Measurements from ENCODE around the gene CADM2.

Gene CADM2

DNA sequence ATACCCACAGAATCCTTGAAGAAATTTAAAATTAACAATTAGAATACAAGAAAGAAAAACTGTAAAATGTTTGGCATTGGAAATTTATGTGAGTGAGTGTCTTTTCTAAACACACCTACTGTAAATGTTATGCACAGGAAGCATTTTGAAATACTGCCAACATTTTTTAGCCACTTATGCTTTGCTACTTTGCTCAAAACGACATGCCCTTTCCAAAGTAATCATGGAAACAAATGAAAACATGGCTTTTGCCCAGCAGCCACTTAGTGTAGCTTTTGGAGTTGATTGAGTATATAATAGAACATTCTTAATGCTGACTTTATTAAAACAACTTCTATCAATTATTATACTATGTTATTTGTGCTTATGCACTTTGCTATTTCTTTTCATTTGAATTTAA is 823.0 kb downstream of the CADM2 start:
- Histone ChIP-seq H3K36me3 (ENCODE audit: insufficient read depth, low read length) (no peaks in the 10 kb centered on the region), H3K9ac (ENCODE audit: low read length) (no peak overlapping the region), H3K9me3 (ENCODE audit: low read length) (no peaks in the 10 kb centered on the region), H3K27ac (ENCODE audit: low read depth, low read length) (no peak overlapping the region), H3K4me1 (ENCODE audit: insufficient read depth, low read length) (peaks cover 4% of the 10 kb centered on the region), H3K4me3 (ENCODE audit: low read depth in 1 of 2, low read length in 2 of 2) (no peak overlapping the region), H3K27me3 (ENCODE audit: control insufficient read depth in 1 of 2, insufficient read depth in 2 of 2, low read length in 2 of 2) (no peaks in the 10 kb centered on the region)

GRCh38 chr3:85783291-85783690 is 824.5 kb downstream of the CADM2 start:
- no peak overlapping the region for H3K27ac ChIP-seq (ENCODE audit: low read depth, low read length)
- H3K9ac ChIP-seq (ENCODE audit: low read length): no peak overlapping the region
- H3K9me3 ChIP-seq (ENCODE audit: low read length): no peaks in the 10 kb centered on the region
- H3K4me1 ChIP-seq (ENCODE audit: insufficient read depth, low read length): peaks cover 4% of the 10 kb centered on the region
- no peaks in the 10 kb centered on the region for H3K36me3 ChIP-seq (ENCODE audit: insufficient read depth, low read length)
- H3K27me3 ChIP-seq (ENCODE audit: control insufficient read depth in 1 of 2, insufficient read depth in 2 of 2, low read length in 2 of 2): no peaks in the 10 kb centered on the region
- no peak overlapping the region for H3K4me3 ChIP-seq (ENCODE audit: low read depth in 1 of 2, low read length in 2 of 2)

GRCh38 chr3:85785766-85786165 is 827.0 kb downstream of the CADM2 start:
- Histone ChIP-seq H3K27me3 (ENCODE audit: control insufficient read depth in 1 of 2, insufficient read depth in 2 of 2, low read length in 2 of 2) (no peaks in the 10 kb centered on the region), H3K27ac (ENCODE audit: low read depth, low read length) (no peak overlapping the region), H3K4me3 (ENCODE audit: low read depth in 1 of 2, low read length in 2 of 2) (no peak overlapping the region), H3K9ac (ENCODE audit: low read length) (no peak overlapping the region), H3K36me3 (ENCODE audit: insufficient read depth, low read length) (no peaks in the 10 kb centered on the region), H3K4me1 (ENCODE audit: insufficient read depth, low read length) (peaks cover 4% of the 10 kb centered on the region), H3K9me3 (ENCODE audit: low read length) (no peaks in the 10 kb centered on the region)

DNA sequence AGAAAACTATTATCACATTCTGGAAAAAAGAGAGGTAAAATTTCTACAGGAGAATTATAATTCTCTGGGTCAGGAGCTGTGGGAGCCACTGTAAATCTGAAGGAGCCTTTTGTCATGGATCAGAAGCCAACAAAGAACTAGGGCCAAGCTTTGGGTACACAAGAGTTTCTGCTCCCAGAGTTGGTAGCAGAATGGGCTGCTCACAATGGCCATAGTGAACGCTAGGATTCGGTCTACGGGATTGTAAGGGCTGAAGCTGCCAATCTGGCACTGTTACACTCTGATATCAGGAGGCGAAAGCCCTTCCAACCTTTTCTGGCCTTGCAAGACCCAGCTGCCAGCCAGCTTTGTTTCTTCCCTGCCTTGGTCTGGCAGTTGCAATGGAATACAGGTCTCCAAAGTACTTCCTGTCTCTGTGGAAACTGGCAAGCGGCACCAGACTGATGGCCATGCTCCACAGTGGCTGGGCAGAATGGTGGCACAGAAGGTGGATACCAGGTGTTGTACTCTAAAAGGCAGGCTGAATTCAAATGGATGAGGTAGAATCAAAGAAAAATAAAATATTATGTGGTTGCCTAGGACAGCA is 831.7 kb downstream of the CADM2 start:
- H3K27me3 ChIP-seq (ENCODE audit: control insufficient read depth in 1 of 2, insufficient read depth in 2 of 2, low read length in 2 of 2): no peaks in the 10 kb centered on the region
- H3K9ac ChIP-seq (ENCODE audit: low read length): no peak overlapping the region
- no peaks in the 10 kb centered on the region for H3K9me3 ChIP-seq (ENCODE audit: low read length)
- no peaks in the 10 kb centered on the region for H3K4me1 ChIP-seq (ENCODE audit: insufficient read depth, low read length)
- H3K4me3 ChIP-seq (ENCODE audit: low read depth in 1 of 2, low read length in 2 of 2): no peak overlapping the region
- no peaks in the 10 kb centered on the region for H3K36me3 ChIP-seq (ENCODE audit: insufficient read depth, low read length)
- no peak overlapping the region for H3K27ac ChIP-seq (ENCODE audit: low read depth, low read length)

DNA sequence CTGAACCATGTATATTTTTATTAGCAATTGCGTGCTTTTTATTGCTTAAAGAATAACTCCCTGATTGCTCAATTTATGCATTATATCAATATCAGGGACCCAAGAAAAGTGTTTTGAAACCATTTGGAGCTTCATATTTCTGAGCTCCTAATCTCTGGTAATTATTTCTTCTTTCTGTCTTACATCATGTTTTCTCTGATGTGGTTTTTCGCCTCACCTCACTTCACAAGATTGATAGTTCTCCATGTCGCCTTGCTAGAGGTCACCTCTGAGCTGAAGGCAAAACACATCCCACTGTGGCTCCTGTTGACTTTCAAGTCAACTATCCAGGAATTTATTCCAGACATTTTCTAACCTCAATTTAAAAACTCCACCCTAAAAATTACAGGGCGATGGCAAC is 837.4 kb downstream of the CADM2 start:
- Histone ChIP-seq H3K9me3 (ENCODE audit: low read length) (no peaks in the 10 kb centered on the region), H3K27me3 (ENCODE audit: control insufficient read depth in 1 of 2, insufficient read depth in 2 of 2, low read length in 2 of 2) (no peaks in the 10 kb centered on the region), H3K9ac (ENCODE audit: low read length) (no peak overlapping the region), H3K4me1 (ENCODE audit: insufficient read depth, low read length) (no peaks in the 10 kb centered on the region), H3K27ac (ENCODE audit: low read depth, low read length) (no peak overlapping the region), H3K4me3 (ENCODE audit: low read depth in 1 of 2, low read length in 2 of 2) (no peak overlapping the region), H3K36me3 (ENCODE audit: insufficient read depth, low read length) (no peaks in the 10 kb centered on the region)

DNA sequence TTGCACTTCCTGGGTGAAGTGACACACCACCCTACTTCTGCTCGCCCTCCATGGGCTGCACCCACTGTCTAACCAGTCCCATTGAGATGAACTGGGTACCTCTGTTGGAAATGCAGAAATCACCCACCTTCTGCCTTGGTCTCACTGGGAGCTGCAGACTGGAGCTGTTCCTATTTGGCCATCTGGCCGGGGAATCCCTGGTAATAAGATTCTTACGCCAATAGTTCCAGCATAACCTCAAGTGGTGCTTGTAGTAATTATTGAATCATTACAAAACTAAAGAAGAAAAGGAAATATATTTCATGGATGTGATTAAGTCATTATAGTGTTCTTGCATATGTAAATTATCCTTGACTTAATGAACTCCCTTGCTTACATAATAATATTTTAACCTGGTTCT is 841.9 kb downstream of the CADM2 start:
- H3K27me3 ChIP-seq (ENCODE audit: control insufficient read depth in 1 of 2, insufficient read depth in 2 of 2, low read length in 2 of 2): no peaks in the 10 kb centered on the region
- no peaks in the 10 kb centered on the region for H3K36me3 ChIP-seq (ENCODE audit: insufficient read depth, low read length)
- H3K9me3 ChIP-seq (ENCODE audit: low read length): no peaks in the 10 kb centered on the region
- no peaks in the 10 kb centered on the region for H3K4me1 ChIP-seq (ENCODE audit: insufficient read depth, low read length)
- H3K27ac ChIP-seq (ENCODE audit: low read depth, low read length): no peak overlapping the region
- no peak overlapping the region for H3K4me3 ChIP-seq (ENCODE audit: low read depth in 1 of 2, low read length in 2 of 2)
- no peak overlapping the region for H3K9ac ChIP-seq (ENCODE audit: low read length)

DNA sequence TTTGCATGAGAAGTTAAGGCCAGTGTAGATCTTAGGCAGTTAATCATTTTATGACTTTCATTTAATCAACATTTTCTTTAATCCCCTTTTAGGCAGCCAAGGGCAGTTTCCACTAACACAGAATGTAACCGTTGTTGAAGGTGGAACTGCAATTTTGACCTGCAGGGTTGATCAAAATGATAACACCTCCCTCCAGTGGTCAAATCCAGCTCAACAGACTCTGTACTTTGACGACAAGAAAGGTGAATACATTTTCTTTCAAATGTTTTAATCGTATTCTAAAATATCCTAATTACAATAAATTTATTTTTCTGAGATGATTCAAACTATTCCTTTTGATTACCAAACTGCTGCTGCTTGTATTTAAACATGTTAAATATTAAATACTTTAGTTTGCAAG is 843.2 kb downstream of the CADM2 start:
- Histone ChIP-seq H3K27me3 (ENCODE audit: control insufficient read depth in 1 of 2, insufficient read depth in 2 of 2, low read length in 2 of 2) (no peaks in the 10 kb centered on the region), H3K27ac (ENCODE audit: low read depth, low read length) (no peak overlapping the region), H3K9me3 (ENCODE audit: low read length) (no peaks in the 10 kb centered on the region), H3K36me3 (ENCODE audit: insufficient read depth, low read length) (no peaks in the 10 kb centered on the region), H3K4me3 (ENCODE audit: low read depth in 1 of 2, low read length in 2 of 2) (no peak overlapping the region), H3K9ac (ENCODE audit: low read length) (no peak overlapping the region), H3K4me1 (ENCODE audit: insufficient read depth, low read length) (no peaks in the 10 kb centered on the region)

GRCh38 chr3:85808755-85809154 is 850.0 kb downstream of the CADM2 start:
- Histone ChIP-seq H3K4me1 (ENCODE audit: insufficient read depth, low read length) (no peaks in the 10 kb centered on the region), H3K36me3 (ENCODE audit: insufficient read depth, low read length) (no peaks in the 10 kb centered on the region), H3K27me3 (ENCODE audit: control insufficient read depth in 1 of 2, insufficient read depth in 2 of 2, low read length in 2 of 2) (no peaks in the 10 kb centered on the region), H3K27ac (ENCODE audit: low read depth, low read length) (no peak overlapping the region), H3K4me3 (ENCODE audit: low read depth in 1 of 2, low read length in 2 of 2) (no peak overlapping the region), H3K9me3 (ENCODE audit: low read length) (no peaks in the 10 kb centered on the region), H3K9ac (ENCODE audit: low read length) (no peak overlapping the region)

- H3K9ac ChIP-seq (ENCODE audit: low read length): no peak overlapping the region
- no peaks in the 10 kb centered on the region for H3K27me3 ChIP-seq (ENCODE audit: control insufficient read depth in 1 of 2, insufficient read depth in 2 of 2, low read length in 2 of 2)
- H3K4me1 ChIP-seq (ENCODE audit: insufficient read depth, low read length): no peaks in the 10 kb centered on the region
- no peak overlapping the region for H3K4me3 ChIP-seq (ENCODE audit: low read depth in 1 of 2, low read length in 2 of 2)
- H3K9me3 ChIP-seq (ENCODE audit: low read length): no peaks in the 10 kb centered on the region
- no peaks in the 10 kb centered on the region for H3K36me3 ChIP-seq (ENCODE audit: insufficient read depth, low read length)
- no peak overlapping the region for H3K27ac ChIP-seq (ENCODE audit: low read depth, low read length)
Observed at GRCh38 chr3:85821130-85821756, 862.5 kb downstream of the CADM2 start.

- Histone ChIP-seq H3K9ac (ENCODE audit: low read length) (no peak overlapping the region), H3K36me3 (ENCODE audit: insufficient read depth, low read length) (no peaks in the 10 kb centered on the region), H3K4me1 (ENCODE audit: insufficient read depth, low read length) (no peaks in the 10 kb centered on the region), H3K4me3 (ENCODE audit: low read depth in 1 of 2, low read length in 2 of 2) (no peak overlapping the region), H3K27me3 (ENCODE audit: control insufficient read depth in 1 of 2, insufficient read depth in 2 of 2, low read length in 2 of 2) (no peaks in the 10 kb centered on the region), H3K9me3 (ENCODE audit: low read length) (no peaks in the 10 kb centered on the region), H3K27ac (ENCODE audit: low read depth, low read length) (no peak overlapping the region)
Observed at GRCh38 chr3:85835857-85836440, 877.2 kb downstream of the CADM2 start.

- Histone ChIP-seq H3K4me1 (ENCODE audit: insufficient read depth, low read length) (no peaks in the 10 kb centered on the region), H3K4me3 (ENCODE audit: low read depth in 1 of 2, low read length in 2 of 2) (no peak overlapping the region), H3K9ac (ENCODE audit: low read length) (no peak overlapping the region), H3K27me3 (ENCODE audit: control insufficient read depth in 1 of 2, insufficient read depth in 2 of 2, low read length in 2 of 2) (no peaks in the 10 kb centered on the region), H3K9me3 (ENCODE audit: low read length) (no peaks in the 10 kb centered on the region), H3K27ac (ENCODE audit: low read depth, low read length) (no peak overlapping the region), H3K36me3 (ENCODE audit: insufficient read depth, low read length) (no peaks in the 10 kb centered on the region)
Observed at GRCh38 chr3:85837402-85837801, 878.6 kb downstream of the CADM2 start.

DNA sequence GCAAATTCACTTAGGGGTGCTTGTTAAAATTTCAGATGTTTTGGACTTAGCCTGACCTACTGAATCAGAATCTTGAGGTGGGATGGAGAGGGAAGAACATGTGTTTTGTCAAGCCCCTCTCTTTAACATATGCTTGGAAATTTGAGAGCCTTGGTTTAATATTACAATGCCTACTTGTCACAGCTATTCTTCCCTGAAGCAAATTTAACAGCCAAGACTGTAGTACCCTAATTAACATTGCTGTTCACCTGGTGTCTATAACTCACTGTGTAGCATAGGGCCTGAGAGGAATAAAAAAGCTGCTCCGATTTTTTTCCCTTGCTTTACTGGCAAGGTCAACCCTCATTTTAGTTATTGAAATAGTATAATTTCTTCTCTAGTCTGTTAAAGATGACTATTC is 880.1 kb downstream of the CADM2 start:
- no peaks in the 10 kb centered on the region for H3K27me3 ChIP-seq (ENCODE audit: control insufficient read depth in 1 of 2, insufficient read depth in 2 of 2, low read length in 2 of 2)
- no peaks in the 10 kb centered on the region for H3K4me1 ChIP-seq (ENCODE audit: insufficient read depth, low read length)
- H3K9me3 ChIP-seq (ENCODE audit: low read length): no peaks in the 10 kb centered on the region
- no peak overlapping the region for H3K27ac ChIP-seq (ENCODE audit: low read depth, low read length)
- no peak overlapping the region for H3K9ac ChIP-seq (ENCODE audit: low read length)
- no peaks in the 10 kb centered on the region for H3K36me3 ChIP-seq (ENCODE audit: insufficient read depth, low read length)
- H3K4me3 ChIP-seq (ENCODE audit: low read depth in 1 of 2, low read length in 2 of 2): no peak overlapping the region

Measured in muscle layer of colon (tissue), 2 donors.